Mucosa of rectum (tissue), 2 donors: ENCODE results near the gene IGDCC3.

Source experiments
- H3K27ac ChIP-seq, 2 donors: one replicate each; pipeline ENCODE4 v1.7.0; 2013; ENCODE audit warnings: inconsistent platforms in 2 of 2, low read depth in 2 of 2, low read length in 2 of 2
- H3K27me3 ChIP-seq, 2 donors: one replicate each; pipeline ENCODE4 v1.7.0; 2013; ENCODE audit warnings: low read length in 2 of 2; ENCODE audit not compliant: control insufficient read depth in 2 of 2, insufficient read depth in 2 of 2
- H3K36me3 ChIP-seq, 2 donors: one replicate each; pipeline ENCODE4 v1.7.0; 2013; ENCODE audit warnings: low read length in 2 of 2; ENCODE audit not compliant: control insufficient read depth in 2 of 2, insufficient read depth in 2 of 2
- H3K4me1 ChIP-seq, 2 donors: one replicate each; pipeline ENCODE4 v1.7.0; 2013; ENCODE audit warnings: low read length in 2 of 2, mild to moderate bottlenecking in 1 of 2; ENCODE audit not compliant: control insufficient read depth in 2 of 2, insufficient read depth in 2 of 2
- H3K4me3 ChIP-seq, 2 donors: one replicate each; pipeline ENCODE4 v1.7.0; 2013; ENCODE audit warnings: low read length in 2 of 2
- H3K9ac ChIP-seq, 2 donors: one replicate each; pipeline ENCODE4 v1.7.0; 2013; ENCODE audit warnings: low read length in 2 of 2, low read depth in 1 of 2, mild to moderate bottlenecking in 1 of 2
- H3K9me3 ChIP-seq, 2 donors: one replicate each; pipeline ENCODE4 v1.7.0; 2013; ENCODE audit warnings: low read length in 2 of 2; ENCODE audit not compliant: control insufficient read depth in 2 of 2
- donor health status: healthy.
- donor health status: Normal muscosa, but diverticular disease.

IGDCC3 gene

GRCh38 chr15:65329984-65330735 is 47.6 kb downstream of the IGDCC3 start:
- Histone ChIP-seq H3K36me3 (no peaks in the 10 kb centered on the region), H3K4me1 (no peaks in the 10 kb centered on the region), H3K4me3 (no peak overlapping the region), H3K27me3 (peaks cover under 1 to 4% of the 10 kb centered on the region in 2 donors), H3K27ac (no peak overlapping the region), H3K9me3 (no peaks in the 10 kb centered on the region), H3K9ac (no peak overlapping the region)

GRCh38 chr15:65329288-65329983 is 48.4 kb downstream of the IGDCC3 start:
- H3K27ac ChIP-seq = no peak overlapping the region
- H3K4me1 ChIP-seq = no peaks in the 10 kb centered on the region
- no peaks in the 10 kb centered on the region for H3K9me3 ChIP-seq
- no peaks in the 10 kb centered on the region for H3K36me3 ChIP-seq
- peaks cover 0 to 4% of the 10 kb centered on the region in 2 donors for H3K27me3 ChIP-seq
- no peak overlapping the region for H3K4me3 ChIP-seq
- H3K9ac ChIP-seq = no peak overlapping the region

- H3K27me3 ChIP-seq = peaks cover 0 to 4% of the 10 kb centered on the region in 2 donors
- H3K4me3 ChIP-seq = no peak overlapping the region
- no peaks in the 10 kb centered on the region for H3K4me1 ChIP-seq
- no peaks in the 10 kb centered on the region for H3K9me3 ChIP-seq
- no peak overlapping the region for H3K27ac ChIP-seq
- no peaks in the 10 kb centered on the region for H3K36me3 ChIP-seq
- no peak overlapping the region for H3K9ac ChIP-seq
Observed at GRCh38 chr15:65328506-65329287, 49.1 kb downstream of the IGDCC3 start.

GRCh38 chr15:65327651-65328393 is 50.0 kb downstream of the IGDCC3 start:
- no peaks in the 10 kb centered on the region for H3K36me3 ChIP-seq
- no peak overlapping the region for H3K27ac ChIP-seq
- no peaks in the 10 kb centered on the region for H3K9me3 ChIP-seq
- H3K9ac ChIP-seq = no peak overlapping the region
- H3K27me3 ChIP-seq = peaks cover 0 to 4% of the 10 kb centered on the region in 2 donors
- no peaks in the 10 kb centered on the region for H3K4me1 ChIP-seq
- no peak overlapping the region for H3K4me3 ChIP-seq

- H3K9ac ChIP-seq = no peak overlapping the region
- H3K4me1 ChIP-seq = no peaks in the 10 kb centered on the region
- H3K4me3 ChIP-seq = no peak overlapping the region
- no peak overlapping the region for H3K27ac ChIP-seq
- H3K27me3 ChIP-seq = peaks cover 0 to 2% of the 10 kb centered on the region in 2 donors
- H3K9me3 ChIP-seq = no peaks in the 10 kb centered on the region
- H3K36me3 ChIP-seq = no peaks in the 10 kb centered on the region
Observed at GRCh38 chr15:65326818-65327217, 51.0 kb downstream of the IGDCC3 start.

GRCh38 chr15:65326117-65326526 is 51.7 kb downstream of the IGDCC3 start:
- Histone ChIP-seq H3K27me3 (no peaks in the 10 kb centered on the region), H3K4me3 (no peak overlapping the region), H3K9me3 (no peaks in the 10 kb centered on the region), H3K27ac (no peak overlapping the region), H3K9ac (no peak overlapping the region), H3K4me1 (no peaks in the 10 kb centered on the region), H3K36me3 (no peaks in the 10 kb centered on the region)

- no peaks in the 10 kb centered on the region for H3K9me3 ChIP-seq
- no peak overlapping the region for H3K9ac ChIP-seq
- H3K27me3 ChIP-seq = no peaks in the 10 kb centered on the region
- no peak overlapping the region for H3K4me3 ChIP-seq
- H3K4me1 ChIP-seq = no peaks in the 10 kb centered on the region
- no peaks in the 10 kb centered on the region for H3K36me3 ChIP-seq
- H3K27ac ChIP-seq = no peak overlapping the region
Observed at GRCh38 chr15:65323071-65323511, 54.7 kb downstream of the IGDCC3 start.

- Histone ChIP-seq H3K9me3 (no peaks in the 10 kb centered on the region), H3K4me1 (no peaks in the 10 kb centered on the region), H3K9ac (no peak overlapping the region), H3K27me3 (peaks cover 0 to 3% of the 10 kb centered on the region in 2 donors), H3K27ac (no peak overlapping the region), H3K4me3 (no peak overlapping the region), H3K36me3 (no peaks in the 10 kb centered on the region)
Observed at GRCh38 chr15:65318870-65319356, 58.9 kb downstream of the IGDCC3 start.

GRCh38 chr15:65312400-65312916 is 65.3 kb downstream of the IGDCC3 start:
- Histone ChIP-seq H3K4me3 (no peak overlapping the region), H3K9me3 (no peaks in the 10 kb centered on the region), H3K9ac (no peak overlapping the region), H3K4me1 (no peaks in the 10 kb centered on the region), H3K27ac (no peak overlapping the region), H3K27me3 (peaks cover 0 to 3% of the 10 kb centered on the region in 2 donors), H3K36me3 (no peaks in the 10 kb centered on the region)
